ENCODE results near the gene MEF2B.

Gene MEF2B

GRCh38 chr19:19096641-19097627 lies 73.1 kb downstream of the MEF2B start:
- no peak for DNase-seq

- no peak for DNase-seq
Observed at GRCh38 chr19:19095691-19096090, 74.4 kb downstream of the MEF2B start.

Measured in NCI-H1694 (cell line).